SK-N-SH treated with all-trans-retinoic acid at 6 μM for 48 hours (cell line): ENCODE measurements around the gene MYO1F.
"Not testable (repeated sequence)": the region's sequence is repeated elsewhere in the genome, so short reads cannot be mapped to it uniquely, and the experiment has no call there.

ENCODE experiments used
- ATAC-seq: fragments of 200-7000 bp; cut with Tn5 transposase; 3 replicates; pipeline ENCODE4 v1.9.1; 2020; ENCODE audit warnings: mild to moderate bottlenecking, moderate library complexity
- BACH2 ChIP-seq: fragments of 250-450 bp; sonication (Bioruptor Pico); IDR thresholded peaks from 2 replicates; pipeline ENCODE4 v1.9.0; 2021; ENCODE audit warnings: mild to moderate bottlenecking, borderline replicate concordance
- ESRRG ChIP-seq: fragments of 250-450 bp; sonication (Bioruptor Pico); IDR thresholded peaks from 2 replicates; pipeline ENCODE4 v1.6.1; 2021; ENCODE audit warnings: mild to moderate bottlenecking
- GLIS3 ChIP-seq: fragments of 250-450 bp; sonication (Bioruptor Pico); IDR thresholded peaks from 2 replicates; pipeline ENCODE4 v1.5.0; 2020; ENCODE audit warnings: mild to moderate bottlenecking, moderate library complexity
- OSR1 ChIP-seq: fragments of 250-450 bp; sonication (Bioruptor Pico); IDR thresholded peaks from 2 replicates; pipeline ENCODE4 v1.8.0; 2022; ENCODE audit warnings: moderate library complexity, mild to moderate bottlenecking, inconsistent platforms
- PATZ1 ChIP-seq: fragments of 250-450 bp; sonication (Bioruptor Pico); IDR thresholded peaks from 2 replicates; pipeline ENCODE4 v1.8.0; 2020; ENCODE audit warnings: mild to moderate bottlenecking, moderate library complexity, borderline replicate concordance
- POU6F1 ChIP-seq: fragments of 250-450 bp; sonication (Bioruptor Pico); IDR thresholded peaks from 2 replicates; pipeline ENCODE4 v1.8.0; 2021; ENCODE audit warnings: low read depth, mild to moderate bottlenecking, moderate library complexity, borderline replicate concordance
- RARB ChIP-seq: fragments of 250-450 bp; sonication (Bioruptor Pico); IDR thresholded peaks from 2 replicates; pipeline ENCODE4 v1.8.0; 2021; ENCODE audit warnings: mild to moderate bottlenecking, moderate library complexity
- SNAI2 ChIP-seq: fragments of 250-450 bp; sonication (Bioruptor Pico); IDR thresholded peaks from 2 replicates; pipeline ENCODE4 v1.5.0; 2020; ENCODE audit warnings: mild to moderate bottlenecking, moderate library complexity
- TCF4 ChIP-seq: fragments of 250-450 bp; sonication (Bioruptor Pico); IDR thresholded peaks from 2 replicates; pipeline ENCODE4 v1.8.0; 2021; ENCODE audit warnings: mild to moderate bottlenecking, moderate library complexity, borderline replicate concordance
- TSHZ2 ChIP-seq: fragments of 250-450 bp; sonication (Bioruptor Pico); IDR thresholded peaks from 2 replicates; pipeline ENCODE4 v1.5.0; 2020; ENCODE audit warnings: mild to moderate bottlenecking, moderate library complexity
- ZNF70 ChIP-seq: fragments of 450-650 bp; formaldehyde crosslinking; IDR thresholded peaks from 2 replicates; pipeline ENCODE4 v1.5.0; 2020; ENCODE audit warnings: mild to moderate bottlenecking, moderate library complexity

The MYO1F gene

GRCh38 chr19:8561075-8561764 lies 16.0 kb downstream of the MYO1F start (continued):
- TF ChIP-seq TSHZ2 (CRISPR knock-in tag) (no peak), OSR1 (CRISPR knock-in tag) (no peak), ESRRG (CRISPR knock-in tag) (no peak), POU6F1 (CRISPR knock-in tag) (no peak), PATZ1 (no peak)

GRCh38 chr19:8558325-8558724 lies 18.9 kb downstream of the MYO1F start:
- no peak for ATAC-seq
- TF ChIP-seq OSR1 (CRISPR knock-in tag) (no peak), SNAI2 (CRISPR knock-in tag) (no peak), RARB (CRISPR knock-in tag) (no peak)

- TF ChIP-seq PATZ1 (no peak), TCF4 (no peak), GLIS3 (CRISPR knock-in tag) (no peak), SNAI2 (CRISPR knock-in tag) (no peak), ZNF70 (no peak), TSHZ2 (CRISPR knock-in tag) (no peak)
- ATAC-seq = no peak
Measured at GRCh38 chr19:8557642-8558238, 19.5 kb downstream of the MYO1F start.

GRCh38 chr19:8553729-8554128 lies 23.5 kb downstream of the MYO1F start:
- not testable (repeated sequence) for ATAC-seq

GRCh38 chr19:8552810-8553209 lies 24.4 kb downstream of the MYO1F start:
- peak; percentile 77 for ATAC-seq
- no peak for TF ChIP-seq BACH2 (CRISPR knock-in tag)
- TF ChIP-seq TSHZ2 (CRISPR knock-in tag) = peak; percentile 25; the same call in 1 of the 2 replicates
